Gastrocnemius medialis (tissue), 4 donors: Measurements from ENCODE around the gene GNG4. TPM values are rescaled to one million over a fixed set of nuclear protein-coding genes. Genes with fewer than 3 reads are reported as not detected.
"Not testable (repeated sequence)": the region's sequence is repeated elsewhere in the genome, so short reads cannot be mapped to it uniquely, and the experiment has no call there.

Experiments
- ATAC-seq, 2 donors: fragments of 150-250 bp; one replicate each; pipeline ENCODE4 v1.9.1; 2016
- DNase-seq, 2 donors: peaks; one replicate each; pipeline ENCODE4 v3.0.0-alpha.2; 2019
- H3K27ac ChIP-seq, 4 donors: fragments of 200-600 bp; sonication (generic); 1 replicate in 1 of 4; 2 replicates in 3 of 4; pipeline ENCODE4 v1.5.1; 2016 to 2018; ENCODE audit warnings: mild to moderate bottlenecking in 2 of 4, moderate library complexity in 1 of 4
- H3K27me3 ChIP-seq, 3 donors: fragments of 200-600 bp; sonication (generic) in 2 of 3; 1 replicate in 1 of 3; 2 replicates in 2 of 3; pipeline versions ENCODE4 v1.5.1 to v1.6.0; 2016 to 2019; ENCODE audit warnings: mild to moderate bottlenecking in 1 of 3, moderate library complexity in 1 of 3
- H3K36me3 ChIP-seq, 2 donors: fragments of 200-600 bp; sonication (generic) in 1 of 2; one replicate each; pipeline ENCODE4 v1.5.1; 2017 to 2018
- H3K4me1 ChIP-seq, 2 donors: fragments of 200-600 bp; sonication (generic) in 1 of 2; one replicate each; pipeline ENCODE4 v1.5.1; 2016 to 2017; ENCODE audit warnings: mild to moderate bottlenecking in 2 of 2
- H3K4me3 ChIP-seq, 4 donors: fragments of 200-600 bp; sonication (generic) in 3 of 4; 1 replicate in 1 of 4; 2 replicates in 3 of 4; pipeline ENCODE4 v1.5.1; 2016 to 2019; ENCODE audit warnings: mild to moderate bottlenecking in 2 of 4
- H3K9me3 ChIP-seq, 3 donors: fragments of 200-600 bp; sonication (generic) in 2 of 3; 1 replicate in 1 of 3; 2 replicates in 2 of 3; pipeline ENCODE4 v1.5.1; 2016 to 2019
- CTCF ChIP-seq, 5 experiments: fragments of 450-650 bp in 3 of 5; fragments of 200-600 bp in 2 of 5; sonication (generic) in 2 of 5; IDR thresholded peaks in 4 of 5; conservative IDR thresholded peaks in 1 of 5; 1 replicate in 4 of 5; 2 replicates in 1 of 5; pipeline ENCODE4 v1.5.1; 2016 to 2019; ENCODE audit warnings: antibody characterized with exemption in 5 of 5, mild to moderate bottlenecking in 3 of 5, moderate library complexity in 3 of 5
- POLR2A ChIP-seq, 2 donors: fragments of 450-650 bp; IDR thresholded peaks; one replicate each; pipeline ENCODE4 v1.6.1; 2017; ENCODE audit warnings: antibody characterized with exemption in 2 of 2, mild to moderate bottlenecking in 2 of 2, moderate library complexity in 2 of 2
- in situ Hi-C, 4 donors: fragments of 200-750 bp; cut with MboI; loops; one replicate each; pipeline versions ENCODE4 v1.15.0 to v1.8.0; 2017; ENCODE audit warnings: low sequenced_read_pairs in 4 of 4
- intact Hi-C: fragments of 100-400 bp; cut with DNase I; formaldehyde crosslinking; loops from one replicate; pipeline ENCODE4 v1.15.1; 2023; ENCODE audit warnings: low total_unique reads
- total RNA-seq, 4 donors: library from RNA; depleted of rRNA; stranded (reverse); fragments of >200 nt; gene quantifications; one replicate each; pipeline versions ENCODE4 v1.1.0 to v1.2.3, GENCODE V29; 2016

Gene GNG4
- total RNA-seq, 4 donors from 2014 or later: not detected

- DNase-seq (no peak), ATAC-seq (no peak)
- no peak overlapping the region for H3K27ac ChIP-seq
- intact Hi-C loops (no loop called here), in situ Hi-C loops (no loop called here)
- no peaks in the 10 kb centered on the region for H3K27me3 ChIP-seq
- H3K4me3 ChIP-seq: no peak overlapping the region
- no peak for TF ChIP-seq POLR2A (IDR thresholded peaks at IDR 0.05)
- no peak for TF ChIP-seq CTCF (IDR thresholded peaks at IDR 0.05 in 4 of 5, conservative IDR thresholded peaks at IDR 0.05 in 1 of 5)
- no peaks in the 10 kb centered on the region for H3K4me1 ChIP-seq
- H3K9me3 ChIP-seq: no peaks in the 10 kb centered on the region
- H3K36me3 ChIP-seq: no peaks in the 10 kb centered on the region
These were observed 100.0 kb downstream of the GNG4 start for GRCh38 chr1:235549351-235550139.

- in situ Hi-C loops, H3K36me3 ChIP-seq, intact Hi-C loops, ATAC-seq, H3K4me1 ChIP-seq, H3K27me3 ChIP-seq, H3K9me3 ChIP-seq, DNase-seq, H3K4me3 ChIP-seq, H3K27ac ChIP-seq: not testable (repeated sequence)
These were observed 103.0 kb downstream of the GNG4 start for GRCh38 chr1:235546369-235547155.

- ATAC-seq: no peak
- Histone ChIP-seq H3K4me3 (no peak overlapping the region), H3K36me3 (no peaks in the 10 kb centered on the region)
These were observed 104.2 kb downstream of the GNG4 start for GRCh38 chr1:235545292-235545930.

GRCh38 chr1:235542845-235543244 is 106.7 kb downstream of the GNG4 start:
- H3K4me3 ChIP-seq, H3K36me3 ChIP-seq, H3K27me3 ChIP-seq, H3K4me1 ChIP-seq, H3K27ac ChIP-seq, DNase-seq, in situ Hi-C loops, intact Hi-C loops, ATAC-seq, H3K9me3 ChIP-seq: not testable (repeated sequence)

More at GRCh38 chr1:235545292-235545930, 104.2 kb downstream of the GNG4 start:
- intact Hi-C loops: no loop called here
- TF ChIP-seq CTCF (IDR thresholded peaks at IDR 0.05 in 4 of 5, conservative IDR thresholded peaks at IDR 0.05 in 1 of 5) (no peak), POLR2A (IDR thresholded peaks at IDR 0.05) (no peak)
- no peaks in the 10 kb centered on the region for H3K9me3 ChIP-seq
- DNase-seq: no peak
- no peaks in the 10 kb centered on the region for H3K27me3 ChIP-seq
- no peak overlapping the region for H3K27ac ChIP-seq
- H3K4me1 ChIP-seq: no peaks in the 10 kb centered on the region
- in situ Hi-C loops: no loop called here

GRCh38 chr1:235533476-235534168 is 116.0 kb downstream of the GNG4 start:
- H3K4me1 ChIP-seq: no peaks in the 10 kb centered on the region
- no peaks in the 10 kb centered on the region for H3K36me3 ChIP-seq
- no peaks in the 10 kb centered on the region for H3K9me3 ChIP-seq
- no peak overlapping the region for H3K27ac ChIP-seq
- H3K27me3 ChIP-seq: no peaks in the 10 kb centered on the region
- no peak for ATAC-seq
- in situ Hi-C loops (no loop called here), intact Hi-C loops (no loop called here)
- no peak for TF ChIP-seq CTCF (IDR thresholded peaks at IDR 0.05 in 4 of 5, conservative IDR thresholded peaks at IDR 0.05 in 1 of 5)
- no peak for TF ChIP-seq POLR2A (IDR thresholded peaks at IDR 0.05)
- no peak for DNase-seq
- no peak overlapping the region for H3K4me3 ChIP-seq
